ELF-1 (cell line): Measurements from ENCODE around the gene USP34.
"Not testable (repeated sequence)": the region's sequence is repeated elsewhere in the genome, so short reads cannot be mapped to it uniquely, and the experiment has no call there.

Experiments used
- DNase-seq: peaks from one replicate; pipeline ENCODE4 v3.0.0-alpha.2; 2016; ENCODE audit warnings: low read depth, low spot score

The USP34 gene

DNA sequence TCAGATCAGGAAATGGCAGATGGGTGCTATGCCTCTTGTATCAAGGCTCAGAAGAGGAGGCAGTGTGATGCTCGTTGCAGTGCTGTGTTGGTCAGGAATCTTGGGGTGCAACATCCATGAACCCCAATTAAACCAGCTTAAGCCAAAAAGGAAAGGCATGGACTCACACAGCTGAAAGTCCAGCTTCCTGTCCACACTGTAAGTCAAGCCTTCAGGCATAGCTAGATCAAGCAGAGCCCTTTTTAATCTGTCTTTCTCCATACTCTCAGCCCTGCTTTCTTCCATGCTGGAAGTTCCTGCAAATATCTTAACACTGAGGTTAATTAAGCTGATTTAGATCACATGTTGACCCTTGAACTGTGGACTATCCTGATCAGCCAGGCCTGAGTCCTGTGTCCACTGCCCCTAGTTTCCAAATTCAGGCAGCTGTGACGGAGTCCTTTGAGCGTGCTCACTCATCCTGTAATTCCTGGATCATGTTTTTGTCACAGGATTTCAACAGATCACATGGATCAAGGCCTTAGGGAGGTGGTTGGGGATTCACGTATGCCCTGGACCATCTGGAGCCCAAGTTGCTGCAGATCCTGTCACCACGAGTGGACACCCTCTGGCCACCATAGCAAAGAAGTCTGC, 313.4 kb downstream of the USP34 start:
- no peak for DNase-seq

DNA sequence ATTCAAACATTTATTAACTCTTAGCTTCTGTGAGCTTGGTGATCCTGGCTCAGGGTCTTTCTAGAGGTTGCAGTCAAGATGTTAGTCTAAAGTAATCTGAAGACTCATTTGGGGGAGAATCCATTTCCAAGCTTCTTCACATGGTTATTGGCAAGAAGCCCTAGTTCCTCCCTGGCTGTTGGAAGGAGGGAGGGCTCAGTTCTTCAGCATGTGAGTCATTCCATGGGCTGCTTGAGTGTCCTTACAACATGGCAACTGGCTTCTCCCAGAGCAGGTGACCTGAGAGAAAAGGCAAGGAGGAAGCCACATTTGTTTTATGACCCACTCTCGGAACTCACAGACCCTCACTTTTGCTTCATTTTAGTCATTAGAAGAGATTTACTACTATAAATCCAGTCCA, 319.5 kb downstream of the USP34 start:
- DNase-seq = no peak

DNA sequence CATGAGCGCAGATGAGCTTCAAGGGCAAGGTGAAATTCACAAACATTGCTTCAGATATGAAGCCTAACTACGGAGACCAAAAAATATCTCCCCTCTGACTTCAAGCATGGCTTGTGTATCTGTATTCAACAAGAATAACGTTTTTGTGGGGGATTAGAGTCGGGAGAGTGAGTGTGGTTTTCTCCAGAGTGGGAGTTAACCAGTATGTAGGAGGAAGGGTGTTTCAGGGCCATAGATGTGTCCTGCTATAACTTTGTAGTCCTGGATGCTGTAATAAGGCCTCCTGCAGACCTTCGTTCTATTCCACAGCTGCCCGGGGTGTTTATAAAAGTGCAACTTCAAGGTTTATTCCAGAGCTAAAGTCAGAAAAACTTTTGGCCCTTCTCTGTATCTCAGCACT, 321.8 kb downstream of the USP34 start:
- DNase-seq = no peak

DNA sequence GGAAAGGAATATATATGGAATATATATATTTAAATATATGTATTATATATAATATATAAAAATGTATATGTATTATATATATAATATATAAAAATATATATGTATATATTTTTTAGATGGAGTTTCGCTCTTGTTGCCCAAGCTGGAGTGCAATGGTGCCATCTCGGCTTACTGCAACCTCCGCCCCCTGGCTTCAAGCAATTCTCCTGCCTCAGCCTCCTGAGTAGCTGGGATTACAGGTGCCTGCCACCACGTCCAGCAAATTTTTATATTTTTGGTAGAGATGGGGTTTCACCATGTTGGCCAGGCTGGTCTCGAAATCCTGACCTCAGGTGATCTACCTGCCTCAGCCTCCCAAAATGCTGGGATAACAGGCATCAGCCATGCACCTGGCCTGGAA, 322.8 kb downstream of the USP34 start:
- DNase-seq = not testable (repeated sequence)

DNA sequence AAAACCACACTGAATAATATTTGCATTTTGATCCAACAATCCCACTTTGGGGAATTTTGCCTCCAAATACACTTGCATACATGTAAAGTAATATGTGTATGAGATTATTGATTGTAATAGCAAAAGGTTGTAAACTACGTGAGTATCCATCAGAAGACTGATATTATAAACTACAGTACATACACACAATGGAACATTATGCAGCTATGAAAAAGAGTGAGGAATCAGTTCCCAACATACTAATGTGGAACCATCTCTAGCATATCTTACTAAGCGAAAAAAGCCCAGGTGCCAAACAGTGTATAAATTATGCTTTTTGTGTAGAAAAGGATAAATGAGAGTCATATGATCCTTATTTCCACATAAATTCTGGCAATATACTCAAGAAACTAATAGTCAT, 324.9 kb downstream of the USP34 start:
- DNase-seq = no peak

DNA sequence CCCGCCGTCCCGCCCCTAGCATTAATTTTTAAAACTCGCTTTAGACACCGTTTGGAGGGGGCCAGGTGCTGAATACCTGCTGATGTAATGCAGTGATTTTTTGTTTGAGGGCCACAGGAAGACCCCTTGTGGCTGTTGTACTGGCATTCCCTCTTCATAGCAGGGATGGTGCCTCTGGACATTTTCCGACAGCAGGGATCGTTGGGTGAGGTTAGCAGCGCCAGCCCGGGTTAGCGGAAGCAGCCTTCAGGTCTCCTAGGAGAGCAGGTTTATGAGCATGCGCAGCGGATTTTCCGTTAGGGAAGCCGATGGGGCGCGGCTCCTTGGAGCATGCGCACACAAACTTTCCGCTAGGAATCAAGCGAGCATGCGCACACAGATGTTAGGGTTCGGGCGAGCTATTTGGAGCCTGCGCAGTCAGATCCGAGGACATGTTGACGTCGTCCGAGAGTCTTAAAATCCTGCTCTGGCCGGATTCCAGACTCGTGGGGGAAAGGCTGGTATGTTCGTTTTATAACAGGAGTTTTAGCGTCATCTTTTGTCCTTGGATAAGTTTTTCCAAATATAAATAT, 326.1 kb downstream of the USP34 start:
- peak; percentile 99 for DNase-seq

DNA sequence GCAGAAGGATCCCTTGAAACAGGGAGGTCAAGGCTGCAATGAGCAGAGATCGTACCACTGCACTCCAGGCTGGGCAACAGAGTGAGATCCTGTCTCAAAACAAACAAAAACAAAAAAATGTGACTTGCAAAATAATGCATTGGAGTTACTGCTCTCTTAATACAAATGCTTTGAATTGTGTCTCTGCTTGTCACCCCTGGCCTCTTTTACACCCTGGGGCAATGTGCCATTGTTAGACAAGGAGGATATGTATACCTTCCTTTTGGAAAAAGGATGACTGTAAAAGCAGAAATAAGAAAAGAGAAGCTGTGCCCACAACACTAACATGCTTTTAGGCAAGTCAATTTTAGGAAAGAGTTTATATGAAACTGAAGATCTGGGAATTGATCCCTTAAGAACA, 329.7 kb downstream of the USP34 start:
- DNase-seq = peak; percentile 12

DNA sequence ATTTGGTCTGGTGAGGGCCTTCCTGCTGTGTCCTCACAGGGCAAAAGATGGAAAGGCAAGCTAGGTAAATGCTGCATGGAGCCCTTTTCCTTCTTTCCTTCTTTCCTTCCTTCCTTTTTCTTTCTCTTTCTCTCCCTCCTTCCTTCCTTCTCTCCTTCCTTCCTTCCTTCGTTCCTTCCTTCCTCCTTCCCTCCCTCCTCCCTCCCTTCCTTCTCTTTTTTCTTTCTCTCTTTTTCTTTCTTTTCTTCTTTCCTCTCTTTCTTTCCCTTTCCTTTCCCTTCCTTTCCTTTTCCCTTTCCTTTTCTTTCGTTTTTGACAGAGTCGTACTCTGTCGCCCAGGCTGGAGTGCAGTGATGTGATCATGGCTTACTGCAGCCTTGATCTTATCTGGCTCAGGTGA, 332.0 kb downstream of the USP34 start:
- DNase-seq = no peak
